Liver (tissue), 9 donors: ENCODE measurements around the gene EPM2A. TPM values are rescaled to one million over a fixed set of nuclear protein-coding genes. Genes with fewer than 3 reads are reported as not detected.

Experiments used
- DNase-seq: peaks from one replicate; pipeline ENCODE4 v3.0.0-alpha.2; 2017; ENCODE audit warnings: low spot score
- H3K27ac ChIP-seq, 2 donors: one replicate each; pipeline ENCODE4 v1.7.0; 2013; ENCODE audit warnings: inconsistent platforms in 2 of 2, low read length in 2 of 2, control low read depth in 1 of 2, low read depth in 1 of 2, mild to moderate bottlenecking in 1 of 2
- H3K27me3 ChIP-seq, 4 donors: one replicate each; pipeline versions ENCODE4 v1.6.1 to v1.7.0; 2013; ENCODE audit warnings: low read length in 3 of 4, inconsistent platforms in 1 of 4, mild to moderate bottlenecking in 1 of 4, moderate library complexity in 1 of 4; ENCODE audit not compliant: control insufficient read depth in 4 of 4, insufficient read depth in 4 of 4
- H3K36me3 ChIP-seq, 4 donors: one replicate each; pipeline versions ENCODE4 v1.6.1 to v1.7.0; 2013; ENCODE audit warnings: low read length in 3 of 4, mild to moderate bottlenecking in 3 of 4, low read depth in 1 of 4, moderate library complexity in 1 of 4; ENCODE audit not compliant: control insufficient read depth in 4 of 4, insufficient read depth in 3 of 4
- H3K4me1 ChIP-seq, 4 donors: one replicate each; pipeline versions ENCODE4 v1.6.1 to v1.7.0; 2013; ENCODE audit warnings: low read length in 3 of 4, mild to moderate bottlenecking in 3 of 4, moderate library complexity in 1 of 4; ENCODE audit not compliant: control insufficient read depth in 4 of 4, insufficient read depth in 4 of 4
- H3K4me3 ChIP-seq, 3 donors: one replicate each; pipeline versions ENCODE4 v1.6.1 to v1.7.0; 2013; ENCODE audit warnings: low read length in 3 of 3, control low read depth in 1 of 3, low read depth in 1 of 3, mild to moderate bottlenecking in 1 of 3
- H3K9ac ChIP-seq, 2 donors: one replicate each; pipeline ENCODE4 v1.7.0; 2013; ENCODE audit warnings: low read length in 2 of 2, mild to moderate bottlenecking in 2 of 2, moderate library complexity in 2 of 2, control low read depth in 1 of 2, low read depth in 1 of 2
- H3K9me3 ChIP-seq, 4 donors: one replicate each; pipeline versions ENCODE4 v1.6.1 to v1.7.0; 2013; ENCODE audit warnings: low read length in 3 of 4; ENCODE audit not compliant: control insufficient read depth in 4 of 4
- ATF3 ChIP-seq: IDR thresholded peaks from 2 replicates; pipeline ENCODE4 v1.6.1; 2016; ENCODE audit warnings: antibody characterized with exemption
- CTCF ChIP-seq: fragments of 150-350 bp; IDR thresholded peaks from 2 replicates; pipeline ENCODE4 v1.5.1; 2017; ENCODE audit warnings: improper control_type of control experiment, low read depth, low read length; ENCODE audit not compliant: missing input control
- EGR1 ChIP-seq, 2 donors: IDR thresholded peaks; 2 replicates each; pipeline ENCODE4 v1.6.1; 2016 to 2018; ENCODE audit warnings: antibody characterized with exemption in 2 of 2, low read depth in 2 of 2
- FOXA1 ChIP-seq: IDR thresholded peaks from 2 replicates; pipeline ENCODE4 v1.6.1; 2016; ENCODE audit warnings: antibody characterized with exemption
- FOXA2 ChIP-seq: IDR thresholded peaks from 2 replicates; pipeline ENCODE4 v1.6.1; 2016; ENCODE audit warnings: antibody characterized with exemption
- GABPA ChIP-seq, 2 donors: IDR thresholded peaks in 1 of 2; conservative IDR thresholded peaks in 1 of 2; 2 replicates each; pipeline ENCODE4 v1.6.1; 2016; ENCODE audit warnings: antibody characterized with exemption in 2 of 2, mild to moderate bottlenecking in 1 of 2, moderate library complexity in 1 of 2
- HNF4A ChIP-seq, 2 donors: conservative IDR thresholded peaks; 2 replicates each; pipeline ENCODE4 v1.6.1; 2016; ENCODE audit warnings: antibody characterized with exemption in 2 of 2, mild to moderate bottlenecking in 2 of 2
- HNF4G ChIP-seq: IDR thresholded peaks from 2 replicates; pipeline ENCODE4 v1.6.1; 2016; ENCODE audit warnings: antibody characterized with exemption
- JUND ChIP-seq, 2 donors: IDR thresholded peaks; 2 replicates each; pipeline ENCODE4 v1.6.1; 2016; ENCODE audit warnings: antibody characterized with exemption in 2 of 2
- MAX ChIP-seq: IDR thresholded peaks from 2 replicates; pipeline ENCODE4 v1.6.1; 2016; ENCODE audit warnings: antibody characterized with exemption
- NR2F2 ChIP-seq: IDR thresholded peaks from 2 replicates; pipeline ENCODE4 v1.6.1; 2016; ENCODE audit warnings: antibody characterized with exemption
- RAD21 ChIP-seq, 2 donors: IDR thresholded peaks; 2 replicates each; pipeline ENCODE4 v1.6.1; 2016; ENCODE audit warnings: antibody characterized with exemption in 2 of 2, mild to moderate bottlenecking in 2 of 2
- REST ChIP-seq: IDR thresholded peaks from 2 replicates; pipeline ENCODE4 v1.6.1; 2016; ENCODE audit warnings: antibody characterized with exemption, mild to moderate bottlenecking
- RXRA ChIP-seq, 2 donors: IDR thresholded peaks; 2 replicates each; pipeline ENCODE4 v1.6.1; 2017 to 2018; ENCODE audit warnings: antibody characterized with exemption in 2 of 2, mild to moderate bottlenecking in 1 of 2
- SP1 ChIP-seq: IDR thresholded peaks from 2 replicates; pipeline ENCODE4 v1.6.1; 2018; ENCODE audit warnings: antibody characterized with exemption, mild to moderate bottlenecking
- TAF1 ChIP-seq: conservative IDR thresholded peaks from 2 replicates; pipeline ENCODE4 v1.6.1; 2016; ENCODE audit warnings: antibody characterized with exemption, mild to moderate bottlenecking
- YY1 ChIP-seq: IDR thresholded peaks from 2 replicates; pipeline ENCODE4 v1.6.1; 2016; ENCODE audit warnings: antibody characterized with exemption, mild to moderate bottlenecking
- ZBTB33 ChIP-seq: IDR thresholded peaks from 2 replicates; pipeline ENCODE4 v1.6.1; 2016; ENCODE audit warnings: antibody characterized with exemption
- WGBS: extraction: QIAGEN DNeasy Blood & Tissue Kit; methylation state at CpG from one replicate; pipeline ENCODE4 v1.1.7; 2013; 5-methylcytosine and 5-hydroxymethylcytosine counted together
- polyA plus RNA-seq, 2 donors: library from polyadenylated mRNA; stranded (reverse) in 1 of 2; unstranded in 1 of 2; fragments of 200-250 nt in 1 of 2; fragments of >200 nt in 1 of 2; fragmentation: Nextera tagmentation in 1 of 2; extraction: Ambion mirVana in 1 of 2; gene quantifications; one replicate each; pipeline versions ENCODE4 v1.2.1 to v1.2.3, GENCODE V29; 2013 to 2015
- total RNA-seq, 2 donors: library from RNA; depleted of rRNA; stranded (reverse); fragments of >200 nt; gene quantifications; one replicate each; pipeline ENCODE4 v1.2.3, GENCODE V29; 2014
- donor health status: healthy.
- donor health status: healthy.
- donor health status: healthy.
- donor health status: healthy.
- donor health status: healthy.

Gene EPM2A
- total and polyA plus RNA-seq, 4 donors = 3.7 to 13.0 (median 5.1) TPM

- TF ChIP-seq RXRA (IDR thresholded peaks at IDR 0.05) (no peak), GABPA (IDR thresholded peaks at IDR 0.05 in 1 of 2, conservative IDR thresholded peaks at IDR 0.05 in 1 of 2) (no peak), HNF4A (conservative IDR thresholded peaks at IDR 0.05) (no peak), REST (no peak), RAD21 (IDR thresholded peaks at IDR 0.05) (no peak), MAX (no peak), YY1 (no peak), ZBTB33 (no peak), NR2F2 (no peak), JUND (IDR thresholded peaks at IDR 0.05) (no peak), CTCF (no peak), FOXA2 (no peak), HNF4G (no peak), FOXA1 (no peak), TAF1 (no peak), ATF3 (no peak), SP1 (no peak), EGR1 (IDR thresholded peaks at IDR 0.05; ENCODE audit: low read depth in 2 of 2) (no peak)
- H3K9ac ChIP-seq = no peak overlapping the region
- no peak overlapping the region for H3K4me3 ChIP-seq
- H3K27me3 ChIP-seq = no peaks in the 10 kb centered on the region
- no peak for DNase-seq
- WGBS = 81% methylated on average over 2 of the region's 2 CpGs
- no peak overlapping the region for H3K27ac ChIP-seq
- no peaks in the 10 kb centered on the region for H3K4me1 ChIP-seq
- H3K36me3 ChIP-seq = no peaks in the 10 kb centered on the region
- H3K9me3 ChIP-seq = no peaks in the 10 kb centered on the region
Observed at GRCh38 chr6:145752638-145753037, 17.3 kb upstream of the EPM2A start.

GRCh38 chr6:145749632-145750031 is 14.3 kb upstream of the EPM2A start:
- 88% methylated on average over 1 of the region's 1 CpG for WGBS
- no peaks in the 10 kb centered on the region for H3K27me3 ChIP-seq
- H3K9me3 ChIP-seq = no peaks in the 10 kb centered on the region
- H3K9ac ChIP-seq = no peak overlapping the region
- H3K27ac ChIP-seq = no peak overlapping the region
- no peaks in the 10 kb centered on the region for H3K36me3 ChIP-seq
- no peak overlapping the region for H3K4me3 ChIP-seq
- no peaks in the 10 kb centered on the region for H3K4me1 ChIP-seq
- no peak for TF ChIP-seq TAF1
- peak in 1 of 2 donors; percentile 39 for TF ChIP-seq HNF4A (conservative IDR thresholded peaks at IDR 0.05)
- no peak for DNase-seq
